K562 (cell line): ENCODE results near the gene MYO1E. TPM values are rescaled to one million over a fixed set of nuclear protein-coding genes. Genes with fewer than 3 reads are reported as not detected.

ENCODE experiments used
- ATAC-seq: fragments of 200-7000 bp; cut with Tn5 transposase; 3 replicates; pipeline ENCODE4 v1.9.1; 2020; ENCODE audit warnings: moderate library complexity
- BruUV-seq: library from RNA; stranded (reverse); fragments of 400-500 nt; replicated peaks from 2 replicates; lab custom pipeline; 2021; lab: Mats Ljungman, UMichigan
- CTCF ChIA-PET: fragments of 300-600 bp; formaldehyde crosslinking; extraction: SDS; loops from one replicate; lab custom pipeline; 2021; ENCODE audit warnings: low intra/inter-chr PET ratio; lab: Yijun Ruan, JAX
- POLR2A ChIA-PET: fragments of 300-600, 350-650 bp; sonication (Branson Sonifier 250); formaldehyde crosslinking; extraction: SDS; loops from one replicate; lab custom pipeline; 2021; ENCODE audit warnings: antibody characterized with exemption, inconsistent platforms; lab: Yijun Ruan, JAX
- DNase-seq, 4 experiments: peaks; one replicate each; pipeline versions ENCODE4 v3.0.0 to v3.0.0-alpha.2; 2011 to 2018; ENCODE audit warnings: low spot score in 3 of 4, mixed read lengths in 3 of 4; ENCODE audit errors: extremely low read depth in 1 of 4
- FAIRE-seq: peaks from 2 replicates; lab custom pipeline; 2011; peaks lifted over from hg19 to GRCh38; lab: Jason Lieb, UNC
- H2AFZ ChIP-seq: 2 replicates; pipeline ENCODE4 v1.6.0; 2011; ENCODE audit warnings: low read depth, low read length, control low read depth, inconsistent platforms
- H3K27ac ChIP-seq: fragments of 200-600 bp; 3 replicates; pipeline ENCODE4 v1.8.0; 2011; ENCODE audit warnings: low read depth, mild to moderate bottlenecking, control low read depth, inconsistent platforms, low read length, moderate library complexity, mixed read lengths; ENCODE audit errors: extremely low read depth
- H3K27me3 ChIP-seq, 2 experiments: fragments of 300-600 bp in 1 of 2; 2 replicates in 1 of 2; 3 replicates in 1 of 2; pipeline versions ENCODE4 v1.6.0 to v1.8.0; 2011; ENCODE audit warnings: inconsistent platforms in 2 of 2, low read length in 2 of 2, mild to moderate bottlenecking in 1 of 2, mixed read lengths in 1 of 2, moderate library complexity in 1 of 2; ENCODE audit not compliant: control insufficient read depth in 2 of 2, insufficient read depth in 2 of 2
- H3K36me3 ChIP-seq: fragments of 300-600 bp; 3 replicates; pipeline ENCODE4 v1.8.0; 2011; ENCODE audit warnings: mild to moderate bottlenecking, low read length, inconsistent platforms; ENCODE audit not compliant: control insufficient read depth, insufficient read depth
- H3K4me1 ChIP-seq, 2 experiments: fragments of 200-600 bp in 1 of 2; replicated peaks in 1 of 2; 2 replicates in 1 of 2; 3 replicates in 1 of 2; pipeline versions ENCODE4 v1.5.1 to v1.8.0; 2011; ENCODE audit warnings: inconsistent platforms in 2 of 2, low read length in 2 of 2, mild to moderate bottlenecking in 1 of 2, mixed read lengths in 1 of 2, moderate library complexity in 1 of 2; ENCODE audit not compliant: control insufficient read depth in 2 of 2, insufficient read depth in 2 of 2
- H3K4me2 ChIP-seq: 2 replicates; pipeline ENCODE4 v1.6.1; 2011; ENCODE audit warnings: low read length, control low read depth, inconsistent platforms, mixed read lengths; ENCODE audit not compliant: insufficient read depth
- H3K4me3 ChIP-seq: fragments of 200-600 bp; sonication (generic), shearing (Covaris generic); 2 replicates; pipeline ENCODE4 v1.5.1; 2016; ENCODE audit warnings: control low read depth, inconsistent platforms
- H3K79me2 ChIP-seq: fragments of 200-600 bp; 3 replicates; pipeline ENCODE4 v1.8.0; 2011; ENCODE audit warnings: low read length, inconsistent platforms; ENCODE audit not compliant: control insufficient read depth, insufficient read depth
- H3K9ac ChIP-seq, 2 experiments: 2 replicates each; pipeline versions ENCODE4 v1.6.0 to v1.6.1; 2011; ENCODE audit warnings: low read depth in 2 of 2, low read length in 2 of 2, control low read depth in 1 of 2, inconsistent platforms in 1 of 2, mild to moderate bottlenecking in 1 of 2, mixed read lengths in 1 of 2; ENCODE audit not compliant: insufficient read depth in 1 of 2
- H3K9me1 ChIP-seq: one replicate; pipeline ENCODE4 v1.6.0; 2011; ENCODE audit warnings: inconsistent platforms, mild to moderate bottlenecking, low read length, moderate library complexity; ENCODE audit not compliant: control insufficient read depth, insufficient read depth
- H3K9me3 ChIP-seq: replicated peaks from 2 replicates; pipeline ENCODE4 v1.5.1; 2011; ENCODE audit warnings: low read depth, low read length, inconsistent platforms; ENCODE audit not compliant: control insufficient read depth, insufficient read depth
- H4K20me1 ChIP-seq: replicated peaks from 2 replicates; pipeline ENCODE4 v1.6.1; 2011; ENCODE audit warnings: low read length, inconsistent platforms, mixed read lengths; ENCODE audit not compliant: control insufficient read depth, insufficient read depth
- VEZF1 ChIP-seq: fragments of 200-800 bp; sonication (Bioruptor generic); IDR thresholded peaks from 2 replicates; pipeline ENCODE4 v1.6.1; 2017; ENCODE audit warnings: missing genetic modification characterization, missing compliant biosample characterization
- ZC3H4 ChIP-seq: sonication (generic); formaldehyde crosslinking; IDR thresholded peaks from 2 replicates; pipeline ENCODE4 v1.9.0; 2021; ENCODE audit warnings: missing genetic modification reagents, borderline replicate concordance
- ZFP36 ChIP-seq: fragments of 150-350 bp; IDR thresholded peaks from 2 replicates; pipeline ENCODE4 v1.6.1; 2018; ENCODE audit warnings: low read length, low read depth; ENCODE audit not compliant: partially characterized antibody
- ZNF318 ChIP-seq, 2 experiments: fragments of 450-650 bp; IDR thresholded peaks; 2 replicates each; pipeline ENCODE4 v1.6.1; 2016; ENCODE audit warnings: mild to moderate bottlenecking in 2 of 2, borderline replicate concordance in 1 of 2, low read depth in 1 of 2, moderate library complexity in 1 of 2
- ZNF778 ChIP-seq: fragments of 450-650 bp; formaldehyde crosslinking; IDR thresholded peaks from 2 replicates; pipeline ENCODE4 v1.4.0; 2020; ENCODE audit warnings: mild to moderate bottlenecking, moderate library complexity
- WGBS: fragments of 100-300 bp; shearing (Covaris generic); methylation state at CpG from one replicate; pipeline ENCODE4 v1.1.6; 2016; ENCODE audit warnings: low coverage, mixed read lengths; ENCODE audit not compliant: insufficient coverage; ENCODE audit errors: missing lambda C conversion rate; 5-methylcytosine and 5-hydroxymethylcytosine counted together
- in situ Hi-C: fragments of 300-500 bp; cut with MboI; formaldehyde crosslinking; loops from 4 replicates; pipeline ENCODE4 v1.15.0; 2018; ENCODE audit warnings: inconsistent platforms, mixed read lengths
- intact Hi-C: fragments of 100-400 bp; cut with micrococcal nuclease; formaldehyde crosslinking; loops from 2 replicates; pipeline ENCODE4 v1.14.2; 2022
- polyA plus RNA-seq, 8 experiments: library from polyadenylated mRNA; depleted of rRNA in 4 of 8; stranded (reverse) in 5 of 8; unstranded in 3 of 8; fragments of >200 nt; fragmentation: Nextera tagmentation in 2 of 8; fragmentation: Illumina TruSeq in 1 of 8; extraction: Ambion mirVana in 2 of 8; extraction: Trizol in 1 of 8; gene quantifications; 2 replicates each; pipeline versions ENCODE4 v1.2.1 to v1.2.3, GENCODE V29; 2011 to 2014; ENCODE audit warnings: inconsistent platforms in 1 of 8, missing spikeins in 1 of 8
- total RNA-seq, 7 experiments: library from RNA; depleted of rRNA in 6 of 7; stranded (reverse); fragments of >200 nt in 6 of 7; fragmentation: Illumina TruSeq in 2 of 7; extraction: Trizol in 2 of 7; gene quantifications; 2 replicates each; pipeline versions ENCODE4 v1.2.1 to v1.2.3, GENCODE V29; 2011 to 2021; ENCODE audit warnings: low replicate concordance in 1 of 7

MYO1E gene
- total and polyA plus RNA-seq, 9 of the 15 experiments (the other 6 are each of a cell fraction or from before 2014, with no cell fraction given): under 0.01 to 0.44 (median 0.01) TPM; not detected in 6

GRCh38 chr15:59398220-59398619 is 25.5 kb upstream of the MYO1E start:
- no peaks in the 10 kb centered on the region for H3K9me3 ChIP-seq
- in situ Hi-C loops (no loop called here), intact Hi-C loops (no loop called here)
- no peaks in the 10 kb centered on the region for H3K4me1 ChIP-seq
- H3K36me3 ChIP-seq: no peaks in the 10 kb centered on the region
- no peak overlapping the region for H3K9ac ChIP-seq
- H3K4me3 ChIP-seq: no peak overlapping the region
- H3K4me2 ChIP-seq: no peak overlapping the region
- CTCF ChIA-PET: no interaction called here
- BruUV-seq: no TSS peak
- TF ChIP-seq ZNF318 (IDR thresholded peaks at IDR 0.05; ENCODE audit: borderline replicate concordance in 1 of 2, low read depth in 1 of 2): no peak
- no peak for TF ChIP-seq ZFP36
- no peak for TF ChIP-seq ZNF778 (CRISPR knock-in tag)
- no peak for TF ChIP-seq ZC3H4 (CRISPR knock-in tag)
- TF ChIP-seq VEZF1 (CRISPR knock-in tag): no peak
- DNase-seq: no peak
- no peaks in the 10 kb centered on the region for H3K9me1 ChIP-seq
- peaks cover 17 to 33% of the 10 kb centered on the region in 2 experiments for H3K27me3 ChIP-seq
- H3K27ac ChIP-seq: no peak overlapping the region
- H3K79me2 ChIP-seq: no peaks in the 10 kb centered on the region
- no peak for FAIRE-seq
- no peak for ATAC-seq
- no peaks in the 10 kb centered on the region for H4K20me1 ChIP-seq
- POLR2A ChIA-PET: no interaction called here
- WGBS: 0% methylated on average over 1 of the region's 1 CpG
- no peak overlapping the region for H2AFZ ChIP-seq
